H1 (cell line): ENCODE measurements around the gene RGS11. TPM values are rescaled to one million over a fixed set of nuclear protein-coding genes. Genes with fewer than 3 reads are reported as not detected.

Experiments used
- CTCF ChIP-seq, 3 experiments: IDR thresholded peaks; 1 replicate in 2 of 3; 2 replicates in 1 of 3; pipeline versions ENCODE4 v1.5.1 to v1.6.1; 2011; ENCODE audit warnings: low read length in 3 of 3, mild to moderate bottlenecking in 3 of 3, inconsistent platforms in 2 of 3, low read depth in 1 of 3, moderate library complexity in 1 of 3; ENCODE audit not compliant: insufficient read depth in 1 of 3; ENCODE audit errors: control extremely low read depth in 1 of 3
- TAF1 ChIP-seq: IDR thresholded peaks from 2 replicates; pipeline ENCODE4 v1.6.1; 2011; ENCODE audit warnings: mild to moderate bottlenecking, low read depth, low read length
- polyA plus RNA-seq, 7 experiments: library from polyadenylated mRNA; depleted of rRNA in 3 of 7; stranded (reverse) in 5 of 7; unstranded in 2 of 7; fragments of >200 nt in 5 of 7; fragments of 200-250 nt in 2 of 7; gene quantifications; 1 replicate in 5 of 7; 2 replicates in 1 of 7; 4 replicates in 1 of 7; pipeline versions ENCODE4 v1.2.1 to v1.2.3, GENCODE V29; 2011 to 2013; ENCODE audit warnings: missing spikeins in 2 of 7, mixed read lengths in 2 of 7
- total RNA-seq: library from RNA; stranded (reverse); fragmentation: NEBNext Ultra II Directional; extraction: Animal tissue kit (Norgen Biotek cat#: 25700); gene quantifications from 2 replicates; pipeline ENCODE4 v1.2.1, GENCODE V29; 2021

Gene RGS11
- total and polyA plus RNA-seq, 2 of the 8 experiments (the other 6 are each of a cell fraction or from before 2014, with no cell fraction given): 0.84 to 1.2 TPM

- TF ChIP-seq TAF1: peak; percentile 79
- TF ChIP-seq CTCF (IDR thresholded peaks at IDR 0.05; ENCODE audit: control extremely low read depth in 1 of 3, insufficient read depth in 1 of 3, low read depth in 1 of 3, low read length in 3 of 3): peak; percentile 4 to 42 (median 27); a peak in 3 of 4 replicates
Observed at GRCh38 chr16:234468-235305, 41.1 kb downstream of the RGS11 start, which contains the start of gene FAM234A (continued).
